Ovary (tissue), 9 donors: ENCODE results near the gene JCHAIN. TPM values are rescaled to one million over a fixed set of nuclear protein-coding genes. Genes with fewer than 3 reads are reported as not detected.
"Not testable (repeated sequence)": the region's sequence is repeated elsewhere in the genome, so short reads cannot be mapped to it uniquely, and the experiment has no call there.

Experiments
- DNase-seq, 5 donors: peaks; one replicate each; pipeline ENCODE4 v3.0.0-alpha.2; 2019 to 2020
- H3K27ac ChIP-seq, 2 donors: fragments of 200-600 bp; one replicate each; pipeline versions ENCODE4 v1.5.1 to v1.8.0; 2019 to 2022
- H3K27me3 ChIP-seq: fragments of 200-600 bp; one replicate; pipeline ENCODE4 v1.8.0; 2022
- H3K36me3 ChIP-seq: fragments of 200-600 bp; sonication (generic); one replicate; pipeline ENCODE4 v1.5.1; 2019
- H3K4me1 ChIP-seq: one replicate; pipeline ENCODE4 v1.8.1; 2013; ENCODE audit warnings: mild to moderate bottlenecking, moderate library complexity; ENCODE audit not compliant: insufficient read depth
- H3K4me3 ChIP-seq: fragments of 200-600 bp; sonication (generic); one replicate; pipeline ENCODE4 v1.5.1; 2017
- H3K9me3 ChIP-seq, 2 donors: fragments of 200-600 bp in 1 of 2; sonication (generic) in 1 of 2; one replicate each; pipeline versions ENCODE4 v1.5.1 to v1.8.1; 2013 to 2019; ENCODE audit warnings: mild to moderate bottlenecking in 1 of 2, moderate library complexity in 1 of 2
- EP300 ChIP-seq: sonication (generic); formaldehyde crosslinking; IDR thresholded peaks from one replicate; pipeline ENCODE4 v1.6.1; 2017; ENCODE audit warnings: antibody characterized with exemption
- POLR2A ChIP-seq: fragments of 450-650 bp; IDR thresholded peaks from one replicate; pipeline ENCODE4 v1.6.1; 2017; ENCODE audit warnings: antibody characterized with exemption, mild to moderate bottlenecking, moderate library complexity
- WGBS, 3 donors: extraction: QIAGEN DNeasy Blood & Tissue Kit in 1 of 3; methylation state at CpG; one replicate each; pipeline versions ENCODE4 v1.1.5 to v1.1.7; 2013 to 2017; 5-methylcytosine and 5-hydroxymethylcytosine counted together
- intact Hi-C, 4 donors: fragments of 100-400 bp; cut with DNase I; formaldehyde crosslinking; loops; one replicate each; pipeline versions ENCODE4 v1.11.0 to v1.15.1; 2022 to 2023
- polyA plus RNA-seq, 2 donors: library from polyadenylated mRNA; stranded (reverse); fragments of 200-250 nt in 1 of 2; fragments of 350-450 nt in 1 of 2; fragmentation: Illumina TruSeq in 1 of 2; extraction: RNeasy Lipid Tissue Mini Kit (QIAGEN cat#74804) in 1 of 2; gene quantifications; one replicate each; pipeline ENCODE4 v1.2.3, GENCODE V29; 2013 to 2014
- total RNA-seq, 7 donors: library from RNA; depleted of rRNA in 2 of 7; stranded (reverse); fragments of >200 nt in 2 of 7; fragmentation: NEBNext Ultra II Directional in 3 of 7; extraction: Animal tissue kit (Norgen Biotek cat#: 25700) in 3 of 7; gene quantifications; one replicate each; pipeline versions ENCODE4 v1.1.0 to v1.2.4, GENCODE V29; 2016 to 2023
- TF ChIP-seq, protein P1 (sequence below), 3 donors: fragments of 450-650 bp in 2 of 3; fragments of 200-600 bp in 1 of 3; IDR thresholded peaks; one replicate each; pipeline versions ENCODE4 v1.5.1 to v1.8.0; 2016 to 2022; ENCODE audit warnings: antibody characterized with exemption in 3 of 3, mild to moderate bottlenecking in 1 of 3
- donor health status: DM: no; HTN: no; CAD: no; lungs with moderate emphysema.
- donor health status: DM: no; HTN: no; CAD: no.
- donor health status: Bipolar disorder and iron deficiency.
- donor health status: DM: yes; HTN: yes; CAD: no.
- donor health status: DM: no; HTN: no; CAD: no.
- donor health status: DM: yes; HTN: yes; CAD: no.

Gene JCHAIN
- total and polyA plus RNA-seq, 9 donors = 1.4 to 93.0 (median 8.4) TPM

GRCh38 chr4:70667740-70668535 lies 1.6 kb upstream of the JCHAIN start:
- Histone ChIP-seq H3K4me1 (no peaks in the 10 kb centered on the region), H3K27ac (no peak overlapping the region), H3K9me3 (no peaks in the 10 kb centered on the region), H3K36me3 (no peaks in the 10 kb centered on the region), H3K27me3 (no peaks in the 10 kb centered on the region), H3K4me3 (no peak overlapping the region)
- intact Hi-C loops = no loop called here
- WGBS, 3 donors = 16 to 23% (median 19%) methylated on average over 3 of the region's 3 CpGs
- no peak for TF ChIP-seq EP300
- TF ChIP-seq, protein P1, sequence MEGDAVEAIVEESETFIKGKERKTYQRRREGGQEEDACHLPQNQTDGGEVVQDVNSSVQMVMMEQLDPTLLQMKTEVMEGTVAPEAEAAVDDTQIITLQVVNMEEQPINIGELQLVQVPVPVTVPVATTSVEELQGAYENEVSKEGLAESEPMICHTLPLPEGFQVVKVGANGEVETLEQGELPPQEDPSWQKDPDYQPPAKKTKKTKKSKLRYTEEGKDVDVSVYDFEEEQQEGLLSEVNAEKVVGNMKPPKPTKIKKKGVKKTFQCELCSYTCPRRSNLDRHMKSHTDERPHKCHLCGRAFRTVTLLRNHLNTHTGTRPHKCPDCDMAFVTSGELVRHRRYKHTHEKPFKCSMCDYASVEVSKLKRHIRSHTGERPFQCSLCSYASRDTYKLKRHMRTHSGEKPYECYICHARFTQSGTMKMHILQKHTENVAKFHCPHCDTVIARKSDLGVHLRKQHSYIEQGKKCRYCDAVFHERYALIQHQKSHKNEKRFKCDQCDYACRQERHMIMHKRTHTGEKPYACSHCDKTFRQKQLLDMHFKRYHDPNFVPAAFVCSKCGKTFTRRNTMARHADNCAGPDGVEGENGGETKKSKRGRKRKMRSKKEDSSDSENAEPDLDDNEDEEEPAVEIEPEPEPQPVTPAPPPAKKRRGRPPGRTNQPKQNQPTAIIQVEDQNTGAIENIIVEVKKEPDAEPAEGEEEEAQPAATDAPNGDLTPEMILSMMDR (IDR thresholded peaks at IDR 0.05) = no peak
- TF ChIP-seq POLR2A = no peak
- no peak for DNase-seq

DNA sequence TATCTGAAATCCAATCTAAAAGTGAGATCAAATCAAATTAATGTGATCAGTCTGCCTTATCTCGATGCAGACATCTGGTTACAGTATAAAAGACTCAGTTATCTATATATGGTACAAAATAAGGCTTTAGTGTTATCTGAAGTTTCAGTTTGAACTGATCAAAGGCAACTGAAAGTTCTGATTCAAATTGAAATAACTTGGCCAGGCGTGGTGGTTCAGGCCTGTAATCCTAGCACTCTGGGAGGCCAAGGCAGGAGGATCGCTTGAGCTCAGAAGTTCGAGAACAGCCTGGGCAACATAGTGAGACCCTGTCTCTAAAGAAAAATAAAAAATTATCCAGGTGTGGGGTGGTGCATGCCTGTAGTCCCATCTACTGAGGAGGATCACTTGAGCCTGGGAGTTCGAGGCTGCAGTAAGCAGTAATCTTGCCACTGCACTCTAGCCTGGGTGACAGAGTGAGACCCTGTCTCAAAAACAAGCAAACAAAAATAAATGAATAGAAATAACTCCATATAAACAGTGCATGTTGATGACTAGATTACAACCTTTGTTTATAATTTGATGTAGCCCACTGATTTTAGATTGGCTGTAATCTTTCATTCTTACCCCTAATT lies 4.9 kb downstream of the JCHAIN start:
- H3K36me3 ChIP-seq, H3K27me3 ChIP-seq, H3K4me1 ChIP-seq, H3K9me3 ChIP-seq, intact Hi-C loops, H3K27ac ChIP-seq, DNase-seq, H3K4me3 ChIP-seq: not testable (repeated sequence)
- 87 to 93% (median 92%) methylated on average over 5 of the region's 5 CpGs for WGBS, 3 donors

- intact Hi-C loops = no loop called here
- 87 to 88% (median 87%) methylated on average over 4 of the region's 4 CpGs for WGBS, 3 donors
- H3K36me3 ChIP-seq = no peaks in the 10 kb centered on the region
- DNase-seq = no peak
- H3K4me3 ChIP-seq = no peak overlapping the region
- H3K27ac ChIP-seq = no peak overlapping the region
- H3K4me1 ChIP-seq = no peaks in the 10 kb centered on the region
- no peaks in the 10 kb centered on the region for H3K9me3 ChIP-seq
- TF ChIP-seq EP300 (no peak), POLR2A (no peak)
- TF ChIP-seq, protein P1 (IDR thresholded peaks at IDR 0.05) = no peak
- H3K27me3 ChIP-seq = no peaks in the 10 kb centered on the region
These were observed 6.2 kb downstream of the JCHAIN start for GRCh38 chr4:70660106-70660505.

DNA sequence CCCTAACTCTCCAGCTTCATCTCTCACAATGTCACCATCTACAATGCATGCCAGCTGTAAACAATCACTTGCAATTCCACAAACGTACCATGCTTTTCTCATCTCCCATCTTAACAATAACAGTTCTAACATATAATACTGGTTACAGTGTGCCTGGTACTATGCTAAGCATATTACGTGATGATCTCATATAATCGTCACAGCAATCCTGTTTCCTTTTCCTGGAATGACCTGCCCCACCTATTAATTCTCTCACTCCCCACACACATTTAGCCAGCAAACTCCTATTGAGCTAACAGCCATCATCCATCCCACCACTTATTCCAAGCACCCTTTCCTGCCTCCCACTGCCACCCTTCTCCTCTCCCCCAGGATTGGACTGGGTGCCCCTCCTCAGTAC lies 7.9 kb downstream of the JCHAIN start:
- 49 to 52% (median 51%) methylated on average over 3 of the region's 3 CpGs for WGBS, 3 donors
- H3K9me3 ChIP-seq = no peaks in the 10 kb centered on the region
- H3K27ac ChIP-seq = no peak overlapping the region
- no peaks in the 10 kb centered on the region for H3K27me3 ChIP-seq
- DNase-seq = no peak
- TF ChIP-seq POLR2A = no peak
- TF ChIP-seq, protein P1 (IDR thresholded peaks at IDR 0.05) = no peak
- no peak for TF ChIP-seq EP300
- no peak overlapping the region for H3K4me3 ChIP-seq
- no peaks in the 10 kb centered on the region for H3K36me3 ChIP-seq
- no peaks in the 10 kb centered on the region for H3K4me1 ChIP-seq
- intact Hi-C loops = loop anchor here in 1 of 4 donors (10.0 kb wide), 1 partner anchor 1056 kb away; no protein-coding TSS in a partner anchor

GRCh38 chr4:70657326-70657725 lies 9.0 kb downstream of the JCHAIN start:
- 63 to 74% (median 69%) methylated on average over 5 of the region's 5 CpGs for WGBS, 3 donors
- H3K4me3 ChIP-seq = no peak overlapping the region
- no peaks in the 10 kb centered on the region for H3K36me3 ChIP-seq
- intact Hi-C loops = loop anchor here in 1 of 4 donors (10.0 kb wide), 1 partner anchor 1057 kb away; no protein-coding TSS in a partner anchor
- H3K27ac ChIP-seq = no peak overlapping the region
- no peaks in the 10 kb centered on the region for H3K27me3 ChIP-seq
- no peaks in the 10 kb centered on the region for H3K4me1 ChIP-seq
- TF ChIP-seq, protein P1 (IDR thresholded peaks at IDR 0.05) = no peak
- no peak for TF ChIP-seq EP300
- no peak for TF ChIP-seq POLR2A
- DNase-seq = no peak
- no peaks in the 10 kb centered on the region for H3K9me3 ChIP-seq
